Cardiac muscle cell (in vitro differentiated cells and primary cell): ENCODE measurements around the gene MICA. TPM values are rescaled to one million over a fixed set of nuclear protein-coding genes. Genes with fewer than 3 reads are reported as not detected.

ENCODE experiments used
- DNase-seq, 2 donors: peaks; one replicate each; pipeline versions ENCODE4 v3.0.0 to v3.0.0-alpha.2; 2010 to 2017; ENCODE audit warnings: low read depth in 1 of 2, low spot score in 1 of 2
- H3K27ac ChIP-seq: fragments of 200-600 bp; sonication (generic); 2 replicates; pipeline ENCODE4 v1.5.1; 2016
- H3K27me3 ChIP-seq: fragments of 200-600 bp; sonication (generic); 2 replicates; pipeline ENCODE4 v1.6.0; 2016; ENCODE audit warnings: control low read depth
- H3K36me3 ChIP-seq: fragments of 200-600 bp; sonication (generic); 2 replicates; pipeline ENCODE4 v1.5.1; 2016; ENCODE audit warnings: control low read depth
- H3K4me1 ChIP-seq: fragments of 200-600 bp; sonication (generic); 2 replicates; pipeline ENCODE4 v1.8.1; 2017; ENCODE audit warnings: low read depth, mild to moderate bottlenecking, mixed run types
- H3K4me3 ChIP-seq: fragments of 200-600 bp; sonication (generic); 2 replicates; pipeline ENCODE4 v1.5.1; 2016; ENCODE audit warnings: mild to moderate bottlenecking
- H3K9me3 ChIP-seq: fragments of 200-600 bp; sonication (generic); 2 replicates; pipeline ENCODE4 v1.5.1; 2017; ENCODE audit warnings: low read depth, mild to moderate bottlenecking, control low read depth
- polyA plus RNA-seq: library from polyadenylated mRNA; unstranded; fragments of >200 nt; fragmentation: Nextera tagmentation; extraction: Ambion mirVana; gene quantifications from 2 replicates; pipeline ENCODE4 v1.2.1, GENCODE V29; 2016
- total RNA-seq: library from RNA; depleted of rRNA; stranded (reverse); fragments of >200 nt; gene quantifications from 2 replicates; pipeline ENCODE4 v1.2.3, GENCODE V29; 2016
- TF ChIP-seq, protein P1 (sequence below): IDR thresholded peaks from 2 replicates; pipeline ENCODE4 v1.5.1; 2012; ENCODE audit warnings: low read depth, mild to moderate bottlenecking, low read length

Gene MICA
- total and polyA plus RNA-seq, 2 experiments from 2014 or later, result 7.8 to 16.4 TPM

DNA sequence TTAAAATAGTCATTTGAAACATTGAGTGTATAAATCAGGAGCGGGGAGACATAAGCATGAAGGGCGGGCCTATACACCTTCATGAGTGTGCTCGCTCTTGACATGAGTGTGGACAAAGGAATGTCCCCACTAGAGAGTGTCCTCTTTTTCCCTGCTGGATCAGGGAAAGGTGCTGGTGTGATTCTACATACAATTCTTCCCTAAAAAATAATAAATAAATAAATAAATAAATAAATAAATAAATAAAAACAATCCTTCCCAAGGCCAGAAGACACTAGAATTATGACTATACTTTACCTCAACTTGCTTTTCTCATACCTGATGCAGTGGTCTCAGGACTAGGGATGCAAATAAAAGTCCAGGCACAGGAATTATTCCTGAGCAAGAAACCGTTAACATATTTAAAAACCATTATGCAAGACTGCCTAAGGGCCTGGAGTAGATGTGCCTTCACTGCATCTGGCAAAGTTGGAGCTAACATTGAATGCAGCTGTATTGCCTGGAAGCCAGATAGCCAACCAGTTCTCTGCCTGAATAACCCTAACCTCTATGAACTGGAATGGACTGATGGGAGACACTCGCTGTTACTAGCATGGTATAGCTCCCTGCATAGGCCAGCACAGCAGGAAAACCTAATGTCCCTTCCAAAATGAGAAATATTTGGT lies 57.1 kb downstream of the MICA start:
- peaks cover 25% of the 10 kb centered on the region for H3K27me3 ChIP-seq
- no peak for DNase-seq

DNA sequence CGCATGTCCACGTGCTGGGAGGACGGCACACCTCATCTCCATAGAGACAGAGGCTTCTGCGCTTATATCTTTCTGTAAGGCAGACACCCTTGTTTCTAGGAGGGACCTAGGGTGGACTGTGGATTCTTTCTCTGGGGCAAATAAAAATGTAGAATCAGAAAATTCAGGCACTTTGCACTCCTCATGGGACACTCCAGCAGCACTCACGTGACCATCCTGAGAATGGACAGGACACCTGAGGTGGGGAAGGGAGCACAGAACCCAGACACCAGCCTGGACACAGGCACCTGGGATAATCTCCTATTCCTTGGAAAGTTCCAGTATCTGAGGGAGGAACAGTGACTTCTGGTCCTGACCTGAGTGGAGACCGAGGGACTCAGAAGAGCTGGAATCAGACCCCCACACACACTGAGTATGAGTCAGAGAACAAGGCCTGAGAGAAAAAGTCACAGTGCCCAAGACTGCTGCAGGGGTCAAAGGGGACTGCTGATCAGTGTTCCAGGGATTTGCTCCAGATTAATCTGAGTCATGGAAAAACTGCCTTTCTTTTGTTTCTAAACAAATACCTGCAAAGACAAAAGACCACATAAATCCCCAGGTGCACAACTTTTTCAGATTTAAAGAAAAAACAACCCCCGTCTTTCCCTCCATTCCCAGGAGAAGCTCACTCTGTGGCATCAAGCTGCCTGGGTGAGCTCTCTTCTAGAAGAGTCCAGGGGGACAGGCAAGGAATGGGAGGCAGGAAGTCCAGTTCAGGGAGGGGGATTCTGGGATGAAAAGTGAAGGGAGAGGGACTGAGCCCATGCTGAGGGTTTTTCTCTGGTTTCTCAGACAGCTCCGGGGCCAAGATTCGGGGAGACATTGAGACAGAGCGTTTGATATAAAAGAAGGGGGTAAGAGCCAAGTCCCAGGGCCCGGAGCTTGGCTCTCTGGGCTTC lies 58.9 kb downstream of the MICA start:
- DNase-seq, result no peak
- peaks cover 19% of the 10 kb centered on the region for H3K27me3 ChIP-seq
- no peaks in the 10 kb centered on the region for H3K36me3 ChIP-seq
- no peaks in the 10 kb centered on the region for H3K4me1 ChIP-seq
- no peaks in the 10 kb centered on the region for H3K9me3 ChIP-seq
- no peak overlapping the region for H3K27ac ChIP-seq
- TF ChIP-seq, protein P1, sequence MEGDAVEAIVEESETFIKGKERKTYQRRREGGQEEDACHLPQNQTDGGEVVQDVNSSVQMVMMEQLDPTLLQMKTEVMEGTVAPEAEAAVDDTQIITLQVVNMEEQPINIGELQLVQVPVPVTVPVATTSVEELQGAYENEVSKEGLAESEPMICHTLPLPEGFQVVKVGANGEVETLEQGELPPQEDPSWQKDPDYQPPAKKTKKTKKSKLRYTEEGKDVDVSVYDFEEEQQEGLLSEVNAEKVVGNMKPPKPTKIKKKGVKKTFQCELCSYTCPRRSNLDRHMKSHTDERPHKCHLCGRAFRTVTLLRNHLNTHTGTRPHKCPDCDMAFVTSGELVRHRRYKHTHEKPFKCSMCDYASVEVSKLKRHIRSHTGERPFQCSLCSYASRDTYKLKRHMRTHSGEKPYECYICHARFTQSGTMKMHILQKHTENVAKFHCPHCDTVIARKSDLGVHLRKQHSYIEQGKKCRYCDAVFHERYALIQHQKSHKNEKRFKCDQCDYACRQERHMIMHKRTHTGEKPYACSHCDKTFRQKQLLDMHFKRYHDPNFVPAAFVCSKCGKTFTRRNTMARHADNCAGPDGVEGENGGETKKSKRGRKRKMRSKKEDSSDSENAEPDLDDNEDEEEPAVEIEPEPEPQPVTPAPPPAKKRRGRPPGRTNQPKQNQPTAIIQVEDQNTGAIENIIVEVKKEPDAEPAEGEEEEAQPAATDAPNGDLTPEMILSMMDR, result no peak
- no peak overlapping the region for H3K4me3 ChIP-seq

More for the DNA sequence above, 57.1 kb downstream of the MICA start:
- no peaks in the 10 kb centered on the region for H3K9me3 ChIP-seq
- TF ChIP-seq, protein P1, result no peak
- no peak overlapping the region for H3K27ac ChIP-seq
- H3K36me3 ChIP-seq, result no peaks in the 10 kb centered on the region
- no peak overlapping the region for H3K4me3 ChIP-seq
- H3K4me1 ChIP-seq, result no peaks in the 10 kb centered on the region

DNA sequence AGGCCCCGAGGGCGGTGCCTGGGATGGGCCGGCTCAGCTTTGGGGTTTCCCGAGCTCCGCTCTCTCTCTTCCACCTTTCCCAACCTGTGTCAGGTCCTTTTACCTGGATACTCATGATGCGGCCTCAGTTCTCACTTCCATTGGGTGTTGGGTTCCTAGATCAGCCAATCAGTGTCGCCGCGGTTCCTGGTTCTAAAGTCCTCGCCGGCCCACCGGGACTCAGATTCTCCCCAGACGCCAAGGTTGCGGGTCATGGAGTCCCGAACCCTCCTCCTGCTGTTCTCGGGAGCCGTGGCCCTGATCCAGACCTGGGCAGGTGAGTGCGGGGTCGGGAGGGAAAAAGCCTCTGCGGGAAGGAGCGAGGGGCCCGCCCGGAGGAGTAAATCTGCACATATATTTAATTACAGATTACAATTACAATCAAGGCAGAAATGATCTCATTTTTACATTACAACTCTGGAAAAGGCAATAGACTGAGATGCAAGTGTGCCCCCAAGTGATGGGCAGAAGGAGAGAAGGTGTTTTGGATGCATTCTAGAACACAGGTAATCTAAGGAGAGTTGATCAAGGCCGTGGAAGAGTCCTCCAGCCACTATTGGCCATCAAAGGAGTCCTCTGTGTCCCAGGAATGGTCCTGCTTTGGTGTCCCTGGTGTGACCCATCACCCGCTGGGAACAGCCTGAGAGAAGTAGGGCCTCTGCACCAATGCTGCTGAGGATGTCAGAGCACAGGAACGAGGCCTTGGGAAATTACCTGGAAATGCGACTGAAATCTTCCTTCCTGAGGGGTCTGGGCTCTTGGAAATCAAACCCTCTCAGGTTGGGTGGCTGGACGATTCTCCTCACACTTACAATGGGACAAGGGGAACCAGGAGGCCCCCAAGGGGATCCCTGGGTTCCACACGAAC lies 59.8 kb downstream of the MICA start:
- Histone ChIP-seq H3K9me3 (no peaks in the 10 kb centered on the region), H3K4me3 (peak overlapping the region; percentile 13), H3K4me1 (no peaks in the 10 kb centered on the region), H3K27ac (no peak overlapping the region), H3K36me3 (no peaks in the 10 kb centered on the region), H3K27me3 (peaks cover 14% of the 10 kb centered on the region)
- DNase-seq, result peak; percentile 88 to 89
- TF ChIP-seq, protein P1, result no peak

DNA sequence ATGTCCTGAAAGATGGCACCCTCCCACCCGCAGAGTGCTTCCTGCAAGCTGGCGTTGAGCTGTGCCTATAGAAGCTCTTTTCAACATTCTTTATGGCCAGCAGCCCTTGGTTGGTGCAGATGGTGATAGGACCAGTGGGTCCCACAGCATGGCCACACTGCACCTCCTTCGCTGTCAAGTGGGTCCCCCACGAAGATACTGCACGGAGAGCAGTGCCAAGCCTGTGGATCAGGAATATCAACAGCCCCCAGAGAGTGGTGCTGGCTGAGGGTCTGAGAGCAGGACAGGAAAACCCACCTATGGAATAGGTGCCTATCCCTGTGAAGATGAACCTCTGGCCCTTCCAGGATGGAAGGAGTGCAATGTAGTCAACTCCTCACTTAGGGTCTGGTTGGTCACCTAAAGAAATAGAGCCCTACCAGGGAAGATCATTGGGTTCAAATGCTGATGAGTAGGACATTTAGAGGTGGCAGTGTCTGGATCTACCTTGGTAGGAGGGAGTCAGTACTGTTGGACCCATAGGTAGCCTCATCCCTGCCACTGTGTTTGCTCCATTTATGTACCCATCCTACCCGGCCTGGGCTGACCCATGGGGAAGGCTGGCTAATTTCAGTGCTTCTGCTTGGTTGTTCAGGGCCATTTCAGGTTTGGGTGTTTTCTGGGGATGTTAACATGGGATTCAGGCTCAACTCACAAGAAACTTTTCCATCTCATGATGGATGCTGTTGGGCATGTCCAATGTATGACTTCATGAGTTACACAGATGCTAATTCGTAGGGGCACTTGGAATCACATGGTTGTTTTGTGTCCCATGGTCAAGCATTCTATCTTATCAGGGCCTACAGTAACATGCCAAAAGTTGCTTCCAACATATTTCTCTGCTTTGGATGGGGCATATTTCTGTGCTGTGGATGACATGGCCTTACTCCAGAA lies 61.1 kb downstream of the MICA start:
- H3K36me3 ChIP-seq, result no peaks in the 10 kb centered on the region
- H3K9me3 ChIP-seq, result no peaks in the 10 kb centered on the region
- H3K4me1 ChIP-seq, result no peaks in the 10 kb centered on the region
- H3K27ac ChIP-seq, result no peak overlapping the region
- no peak overlapping the region for H3K4me3 ChIP-seq
- TF ChIP-seq, protein P1, result no peak
- no peak for DNase-seq
- peaks cover 6% of the 10 kb centered on the region for H3K27me3 ChIP-seq

Other genes with a start within 250 kb of the MICA start
- 25.1 and 55.5 TPM in 2 replicates for gene CCHCR1, start 245.8 kb upstream of the MICA start, total RNA-seq
- gene CCHCR1, start 245.8 kb upstream of the MICA start, polyA plus RNA-seq, result 29.1 and 29.6 TPM in 2 replicates
- 3.7 and 7.0 TPM in 2 replicates for gene TCF19, start 245.0 kb upstream of the MICA start, total RNA-seq
- gene TCF19, start 245.0 kb upstream of the MICA start, polyA plus RNA-seq, result 3.5 and 7.3 TPM in 2 replicates
- 1.5 and 1.6 TPM in 2 replicates for gene POU5F1, start 232.9 kb upstream of the MICA start, total RNA-seq
- gene POU5F1, start 232.9 kb upstream of the MICA start, polyA plus RNA-seq, result 1.3 TPM in 1 of 2 replicates, not detected in the other
- gene HLA-C, start 131.5 kb upstream of the MICA start, total RNA-seq, result 122 and 132 TPM in 2 replicates
- gene HLA-C, start 131.5 kb upstream of the MICA start, polyA plus RNA-seq, result 72.6 and 72.7 TPM in 2 replicates
- 7.7 and 23.7 TPM in 2 replicates for gene HLA-B, start 46.4 kb upstream of the MICA start, total RNA-seq
- 15.6 and 27.2 TPM in 2 replicates for gene HLA-B, start 46.4 kb upstream of the MICA start, polyA plus RNA-seq
- 2.2 and 3.6 TPM in 2 replicates for gene MICB, start 94.5 kb downstream of the MICA start, total RNA-seq
- gene MICB, start 94.5 kb downstream of the MICA start, polyA plus RNA-seq, result 0.64 and 0.99 TPM in 2 replicates
- not detected in 2 replicates for gene MCCD1, start 125.4 kb downstream of the MICA start, total RNA-seq
- gene MCCD1, start 125.4 kb downstream of the MICA start, polyA plus RNA-seq, result not detected in 2 replicates
- gene DDX39B, start 138.4 kb downstream of the MICA start, total RNA-seq, result 371 and 455 TPM in 2 replicates
- gene DDX39B, start 138.4 kb downstream of the MICA start, polyA plus RNA-seq, result 321 and 373 TPM in 2 replicates
- 21.2 and 28.8 TPM in 2 replicates for gene ATP6V1G2, start 143.0 kb downstream of the MICA start, total RNA-seq
- gene ATP6V1G2, start 143.0 kb downstream of the MICA start, polyA plus RNA-seq, result 32.7 and 40.2 TPM in 2 replicates
- gene NFKBIL1, start 144.0 kb downstream of the MICA start, total RNA-seq, result 43.6 and 51.2 TPM in 2 replicates
- gene NFKBIL1, start 144.0 kb downstream of the MICA start, polyA plus RNA-seq, result 38.4 and 47.1 TPM in 2 replicates
- gene LTA, start 168.7 kb downstream of the MICA start, total RNA-seq, result not detected in 2 replicates
- not detected in 2 replicates for gene LTA, start 168.7 kb downstream of the MICA start, polyA plus RNA-seq
- not detected in 2 replicates for gene TNF, start 172.0 kb downstream of the MICA start, total RNA-seq
- gene TNF, start 172.0 kb downstream of the MICA start, polyA plus RNA-seq, result 0.14 TPM in 1 of 2 replicates, not detected in the other
- 0.70 TPM in 1 of 2 replicates, not detected in the other for gene LTB, start 178.8 kb downstream of the MICA start, total RNA-seq
- gene LTB, start 178.8 kb downstream of the MICA start, polyA plus RNA-seq, result 0.61 and 1.5 TPM in 2 replicates
- 1.7 TPM in 1 of 2 replicates, not detected in the other for gene LST1, start 182.7 kb downstream of the MICA start, total RNA-seq
- gene LST1, start 182.7 kb downstream of the MICA start, polyA plus RNA-seq, result 1.6 TPM in 1 of 2 replicates, not detected in the other
- gene NCR3, start 189.4 kb downstream of the MICA start, total RNA-seq, result not detected in 2 replicates
- gene NCR3, start 189.4 kb downstream of the MICA start, polyA plus RNA-seq, result not detected in 2 replicates
- gene AIF1, start 211.6 kb downstream of the MICA start, total RNA-seq, result 1.2 TPM in 1 of 2 replicates, not detected in the other
- gene AIF1, start 211.6 kb downstream of the MICA start, polyA plus RNA-seq, result 1.4 and 1.6 TPM in 2 replicates
- 144 and 208 TPM in 2 replicates for gene PRRC2A, start 217.1 kb downstream of the MICA start, total RNA-seq
- 70.2 and 103 TPM in 2 replicates for gene PRRC2A, start 217.1 kb downstream of the MICA start, polyA plus RNA-seq
- 494 and 510 TPM in 2 replicates for gene BAG6, start 249.1 kb downstream of the MICA start, total RNA-seq
- gene BAG6, start 249.1 kb downstream of the MICA start, polyA plus RNA-seq, result 115 TPM in 2 replicates